Measurements from ENCODE around the gene CCL1.

DNA sequence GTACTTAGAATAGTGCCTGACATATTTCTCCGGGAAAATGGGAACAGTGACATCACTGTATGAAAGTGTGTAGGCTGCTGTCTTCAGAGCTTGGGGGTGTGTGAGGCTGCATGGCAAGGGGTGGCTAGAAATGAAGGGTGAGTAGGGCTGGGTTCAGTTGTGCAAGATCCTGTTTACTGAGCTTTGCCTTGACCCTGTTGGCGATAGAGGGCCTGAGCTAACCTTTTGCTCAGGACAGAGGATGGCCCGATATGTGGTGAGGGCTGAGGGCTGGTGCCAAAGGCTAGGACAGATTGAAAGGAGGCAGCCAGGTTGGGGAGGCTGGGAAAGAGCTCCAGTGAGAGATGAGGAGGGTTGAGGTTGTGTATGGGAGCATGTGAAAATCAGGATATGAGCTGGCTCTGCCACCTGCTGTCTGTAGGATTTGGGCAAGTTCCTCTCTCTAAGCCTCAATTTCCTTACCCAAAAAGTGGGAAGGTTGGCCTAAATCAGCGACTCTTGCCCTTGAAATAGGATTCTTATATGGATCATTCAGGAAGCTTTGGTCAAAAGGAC lies 6.0 kb upstream of the CCL1 start:
- TF ChIP-seq, protein P1, sequence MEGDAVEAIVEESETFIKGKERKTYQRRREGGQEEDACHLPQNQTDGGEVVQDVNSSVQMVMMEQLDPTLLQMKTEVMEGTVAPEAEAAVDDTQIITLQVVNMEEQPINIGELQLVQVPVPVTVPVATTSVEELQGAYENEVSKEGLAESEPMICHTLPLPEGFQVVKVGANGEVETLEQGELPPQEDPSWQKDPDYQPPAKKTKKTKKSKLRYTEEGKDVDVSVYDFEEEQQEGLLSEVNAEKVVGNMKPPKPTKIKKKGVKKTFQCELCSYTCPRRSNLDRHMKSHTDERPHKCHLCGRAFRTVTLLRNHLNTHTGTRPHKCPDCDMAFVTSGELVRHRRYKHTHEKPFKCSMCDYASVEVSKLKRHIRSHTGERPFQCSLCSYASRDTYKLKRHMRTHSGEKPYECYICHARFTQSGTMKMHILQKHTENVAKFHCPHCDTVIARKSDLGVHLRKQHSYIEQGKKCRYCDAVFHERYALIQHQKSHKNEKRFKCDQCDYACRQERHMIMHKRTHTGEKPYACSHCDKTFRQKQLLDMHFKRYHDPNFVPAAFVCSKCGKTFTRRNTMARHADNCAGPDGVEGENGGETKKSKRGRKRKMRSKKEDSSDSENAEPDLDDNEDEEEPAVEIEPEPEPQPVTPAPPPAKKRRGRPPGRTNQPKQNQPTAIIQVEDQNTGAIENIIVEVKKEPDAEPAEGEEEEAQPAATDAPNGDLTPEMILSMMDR (conservative IDR thresholded peaks at IDR 0.05; ENCODE audit: low read depth, low read length) = no peak
- no peak for TF ChIP-seq MAZ (IDR thresholded peaks at IDR 0.05; ENCODE audit: borderline replicate concordance, low read depth, low read length)
- TF ChIP-seq POLR2A (IDR thresholded peaks at IDR 0.05; ENCODE audit: low read depth, low read length) = no peak
- no peak for TF ChIP-seq CHD1 (IDR thresholded peaks at IDR 0.05; ENCODE audit: low read depth, low read length)
- no peak for TF ChIP-seq RAD21 (IDR thresholded peaks at IDR 0.05; ENCODE audit: low read length)
- TF ChIP-seq RFX5 (IDR thresholded peaks at IDR 0.05; ENCODE audit: low read depth, low read length) = no peak
- TF ChIP-seq, protein P2, sequence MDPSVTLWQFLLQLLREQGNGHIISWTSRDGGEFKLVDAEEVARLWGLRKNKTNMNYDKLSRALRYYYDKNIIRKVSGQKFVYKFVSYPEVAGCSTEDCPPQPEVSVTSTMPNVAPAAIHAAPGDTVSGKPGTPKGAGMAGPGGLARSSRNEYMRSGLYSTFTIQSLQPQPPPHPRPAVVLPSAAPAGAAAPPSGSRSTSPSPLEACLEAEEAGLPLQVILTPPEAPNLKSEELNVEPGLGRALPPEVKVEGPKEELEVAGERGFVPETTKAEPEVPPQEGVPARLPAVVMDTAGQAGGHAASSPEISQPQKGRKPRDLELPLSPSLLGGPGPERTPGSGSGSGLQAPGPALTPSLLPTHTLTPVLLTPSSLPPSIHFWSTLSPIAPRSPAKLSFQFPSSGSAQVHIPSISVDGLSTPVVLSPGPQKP (IDR thresholded peaks at IDR 0.05; ENCODE audit: borderline replicate concordance, low read depth, low read length) = no peak
- TF ChIP-seq, protein P3, sequence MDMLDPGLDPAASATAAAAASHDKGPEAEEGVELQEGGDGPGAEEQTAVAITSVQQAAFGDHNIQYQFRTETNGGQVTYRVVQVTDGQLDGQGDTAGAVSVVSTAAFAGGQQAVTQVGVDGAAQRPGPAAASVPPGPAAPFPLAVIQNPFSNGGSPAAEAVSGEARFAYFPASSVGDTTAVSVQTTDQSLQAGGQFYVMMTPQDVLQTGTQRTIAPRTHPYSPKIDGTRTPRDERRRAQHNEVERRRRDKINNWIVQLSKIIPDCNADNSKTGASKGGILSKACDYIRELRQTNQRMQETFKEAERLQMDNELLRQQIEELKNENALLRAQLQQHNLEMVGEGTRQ (IDR thresholded peaks at IDR 0.05; ENCODE audit: low read depth, low read length) = no peak
- TF ChIP-seq SMC3 (IDR thresholded peaks at IDR 0.05; ENCODE audit: low read depth, low read length) = no peak
- TF ChIP-seq BHLHE40 (IDR thresholded peaks at IDR 0.05; ENCODE audit: low read depth, low read length) = no peak

Data from IMR-90 (cell line).